Measurements from ENCODE around the gene DNASE1L2.

The DNASE1L2 gene

DNA sequence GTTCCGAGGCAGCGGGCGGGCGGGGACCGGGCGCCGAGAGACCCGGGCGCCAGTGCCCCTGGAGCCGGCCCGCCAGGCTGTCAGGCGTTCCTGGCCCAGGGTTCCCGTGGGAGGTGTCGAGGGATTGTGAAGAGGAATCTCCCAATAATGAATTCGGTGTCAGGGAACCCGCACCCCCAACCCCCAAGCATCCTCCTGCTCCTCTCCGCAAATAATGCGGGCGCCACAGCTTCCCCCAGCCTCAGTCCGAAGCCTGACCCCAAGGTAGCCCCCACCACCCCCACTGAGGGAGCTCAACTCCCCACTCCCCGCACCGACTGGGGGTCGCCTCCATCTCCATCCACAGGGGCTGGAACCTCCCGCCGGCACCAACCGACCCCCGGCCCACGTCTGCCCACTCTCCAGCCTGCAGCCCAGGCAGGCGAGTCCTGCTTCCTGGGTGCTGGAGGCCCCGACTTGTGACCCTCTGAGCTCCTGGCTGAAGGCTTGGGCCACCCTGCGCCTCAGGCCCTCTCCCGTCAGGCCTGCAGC lies 39.2 kb upstream of the DNASE1L2 start:
- no peaks in the 10 kb centered on the region for H4K20me1 ChIP-seq (ENCODE audit: insufficient read depth, low read length, poor library complexity, severe bottlenecking)
- H3K4me2 ChIP-seq (ENCODE audit: low read depth, low read length, poor library complexity, severe bottlenecking) = no peak overlapping the region
- H3K9me3 ChIP-seq (ENCODE audit: insufficient read depth, low read depth, low read length) = no peaks in the 10 kb centered on the region
- H3K79me2 ChIP-seq (ENCODE audit: insufficient read depth, low read length) = no peaks in the 10 kb centered on the region
- no peaks in the 10 kb centered on the region for H3K9me2 ChIP-seq (replicated peaks; ENCODE audit: low read depth, low read length)
- no peaks in the 10 kb centered on the region for H3K36me3 ChIP-seq (ENCODE audit: insufficient read depth, low read length)
- H3K4me1 ChIP-seq (ENCODE audit: insufficient read depth, low read length, poor library complexity, severe bottlenecking) = no peaks in the 10 kb centered on the region
- H3K4me3 ChIP-seq (ENCODE audit: low read length, poor library complexity, severe bottlenecking) = no peak overlapping the region
- TF ChIP-seq EZH2phosphoT487 (IDR thresholded peaks at IDR 0.05; ENCODE audit: borderline replicate concordance) = no peak
- TF ChIP-seq, protein P1, sequence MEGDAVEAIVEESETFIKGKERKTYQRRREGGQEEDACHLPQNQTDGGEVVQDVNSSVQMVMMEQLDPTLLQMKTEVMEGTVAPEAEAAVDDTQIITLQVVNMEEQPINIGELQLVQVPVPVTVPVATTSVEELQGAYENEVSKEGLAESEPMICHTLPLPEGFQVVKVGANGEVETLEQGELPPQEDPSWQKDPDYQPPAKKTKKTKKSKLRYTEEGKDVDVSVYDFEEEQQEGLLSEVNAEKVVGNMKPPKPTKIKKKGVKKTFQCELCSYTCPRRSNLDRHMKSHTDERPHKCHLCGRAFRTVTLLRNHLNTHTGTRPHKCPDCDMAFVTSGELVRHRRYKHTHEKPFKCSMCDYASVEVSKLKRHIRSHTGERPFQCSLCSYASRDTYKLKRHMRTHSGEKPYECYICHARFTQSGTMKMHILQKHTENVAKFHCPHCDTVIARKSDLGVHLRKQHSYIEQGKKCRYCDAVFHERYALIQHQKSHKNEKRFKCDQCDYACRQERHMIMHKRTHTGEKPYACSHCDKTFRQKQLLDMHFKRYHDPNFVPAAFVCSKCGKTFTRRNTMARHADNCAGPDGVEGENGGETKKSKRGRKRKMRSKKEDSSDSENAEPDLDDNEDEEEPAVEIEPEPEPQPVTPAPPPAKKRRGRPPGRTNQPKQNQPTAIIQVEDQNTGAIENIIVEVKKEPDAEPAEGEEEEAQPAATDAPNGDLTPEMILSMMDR (conservative IDR thresholded peaks at IDR 0.05; ENCODE audit: low read length) = no peak
- H2AFZ ChIP-seq (ENCODE audit: low read length) = no peak overlapping the region
- no peaks in the 10 kb centered on the region for H3F3A ChIP-seq (ENCODE audit: low read depth)
- no peak overlapping the region for H3K9ac ChIP-seq (ENCODE audit: low read depth, low read length, poor library complexity, severe bottlenecking)
- H3K27me3 ChIP-seq (ENCODE audit: insufficient read depth, low read length, poor library complexity, severe bottlenecking) = no peaks in the 10 kb centered on the region

DNA sequence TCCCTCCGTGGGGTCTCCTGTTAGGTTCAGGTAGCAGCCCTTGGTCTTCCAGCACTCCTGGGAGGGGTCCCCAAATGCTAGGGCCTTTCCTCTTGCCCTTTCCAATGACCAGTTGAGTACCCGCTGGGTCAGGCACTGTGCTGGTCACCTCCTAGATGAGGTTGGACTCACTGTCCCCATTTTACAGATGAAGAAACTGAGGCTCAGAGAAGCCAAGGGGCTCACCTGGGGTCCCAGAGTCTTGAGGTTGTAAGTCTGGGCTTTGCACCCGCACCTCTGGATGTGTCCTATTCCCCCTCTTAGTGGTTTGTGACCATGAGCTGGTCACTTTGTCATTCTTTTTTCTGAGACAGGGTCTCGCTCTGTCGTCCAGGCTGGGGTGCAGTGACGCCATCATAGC lies 38.5 kb upstream of the DNASE1L2 start:
- Histone ChIP-seq H3F3A (ENCODE audit: low read depth) (no peaks in the 10 kb centered on the region), H3K79me2 (ENCODE audit: insufficient read depth, low read length) (no peaks in the 10 kb centered on the region), H3K27me3 (ENCODE audit: insufficient read depth, low read length, poor library complexity, severe bottlenecking) (no peaks in the 10 kb centered on the region), H3K4me2 (ENCODE audit: low read depth, low read length, poor library complexity, severe bottlenecking) (no peak overlapping the region), H3K9me2 (replicated peaks; ENCODE audit: low read depth, low read length) (no peaks in the 10 kb centered on the region), H3K9ac (ENCODE audit: low read depth, low read length, poor library complexity, severe bottlenecking) (no peak overlapping the region), H3K36me3 (ENCODE audit: insufficient read depth, low read length) (no peaks in the 10 kb centered on the region), H3K4me1 (ENCODE audit: insufficient read depth, low read length, poor library complexity, severe bottlenecking) (no peaks in the 10 kb centered on the region), H2AFZ (ENCODE audit: low read length) (no peak overlapping the region), H3K4me3 (ENCODE audit: low read length, poor library complexity, severe bottlenecking) (no peak overlapping the region), H4K20me1 (ENCODE audit: insufficient read depth, low read length, poor library complexity, severe bottlenecking) (no peaks in the 10 kb centered on the region), H3K9me3 (ENCODE audit: insufficient read depth, low read depth, low read length) (no peaks in the 10 kb centered on the region)
- TF ChIP-seq EZH2phosphoT487 (IDR thresholded peaks at IDR 0.05; ENCODE audit: borderline replicate concordance) = no peak
- TF ChIP-seq, protein P1 (conservative IDR thresholded peaks at IDR 0.05; ENCODE audit: low read length) = no peak

DNA sequence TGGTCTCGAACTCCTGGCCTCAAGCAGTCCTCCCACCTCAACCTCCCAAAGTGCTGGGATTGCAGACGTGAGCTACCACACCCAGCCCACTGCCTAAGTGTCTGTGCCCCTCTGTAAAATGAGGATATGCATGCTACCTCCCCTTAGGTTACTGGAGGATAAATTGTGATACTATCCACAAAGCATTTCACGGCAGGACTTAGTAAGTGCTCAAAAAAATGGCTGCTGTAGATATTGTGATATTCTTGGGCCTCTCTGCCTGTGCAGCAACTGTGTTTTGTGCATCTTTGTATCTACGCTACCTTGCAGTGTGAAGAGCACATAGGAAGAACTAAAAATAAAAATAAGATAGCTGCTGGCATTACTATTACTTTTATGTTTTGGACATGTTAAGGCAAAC lies 38.0 kb upstream of the DNASE1L2 start:
- Histone ChIP-seq H3K4me2 (ENCODE audit: low read depth, low read length, poor library complexity, severe bottlenecking) (no peak overlapping the region), H3K36me3 (ENCODE audit: insufficient read depth, low read length) (no peaks in the 10 kb centered on the region), H3K79me2 (ENCODE audit: insufficient read depth, low read length) (no peaks in the 10 kb centered on the region), H3K9ac (ENCODE audit: low read depth, low read length, poor library complexity, severe bottlenecking) (no peak overlapping the region), H2AFZ (ENCODE audit: low read length) (no peak overlapping the region), H3K27me3 (ENCODE audit: insufficient read depth, low read length, poor library complexity, severe bottlenecking) (no peaks in the 10 kb centered on the region), H4K20me1 (ENCODE audit: insufficient read depth, low read length, poor library complexity, severe bottlenecking) (no peaks in the 10 kb centered on the region), H3K9me2 (replicated peaks; ENCODE audit: low read depth, low read length) (no peaks in the 10 kb centered on the region), H3K9me3 (ENCODE audit: insufficient read depth, low read depth, low read length) (no peaks in the 10 kb centered on the region), H3K4me1 (ENCODE audit: insufficient read depth, low read length, poor library complexity, severe bottlenecking) (no peaks in the 10 kb centered on the region), H3K4me3 (ENCODE audit: low read length, poor library complexity, severe bottlenecking) (no peak overlapping the region), H3F3A (ENCODE audit: low read depth) (no peaks in the 10 kb centered on the region)
- TF ChIP-seq, protein P1 (conservative IDR thresholded peaks at IDR 0.05; ENCODE audit: low read length) = no peak
- TF ChIP-seq EZH2phosphoT487 (IDR thresholded peaks at IDR 0.05; ENCODE audit: borderline replicate concordance) = no peak
